Fibroblast of peridontal ligament (primary cell): ENCODE results near the gene UBE2I.
A peak's percentile ranks its signal among the peaks of the same experiment; 100 is the strongest.
"Not testable (repeated sequence)": the region's sequence is repeated elsewhere in the genome, so short reads cannot be mapped to it uniquely, and the experiment has no call there.

Experiments
- DNase-seq: peaks from one replicate; pipeline ENCODE4 v3.0.0-alpha.2; 2010; ENCODE audit errors: extremely low read depth

Gene UBE2I

GRCh38 chr16:1308977-1309885 lies at the start of gene UBE2I:
TSS of gene UBE2I (plus strand) at chr16:1309636. CDS start at chr16:1314031, 4,395 bp downstream.
- DNase-seq = peak; percentile 98

- no peak for DNase-seq
Observed at GRCh38 chr16:1259760-1260068, 49.7 kb upstream of the UBE2I start.

GRCh38 chr16:1260101-1260680 lies 49.2 kb upstream of the UBE2I start:
- no peak for DNase-seq

- DNase-seq = no peak
Observed at GRCh38 chr16:1261131-1261892, 48.1 kb upstream of the UBE2I start.

- DNase-seq = no peak
Observed at GRCh38 chr16:1262210-1262845, 47.1 kb upstream of the UBE2I start.

GRCh38 chr16:1262846-1263221 lies 46.6 kb upstream of the UBE2I start:
- no peak for DNase-seq

- DNase-seq = no peak
Observed at GRCh38 chr16:1263591-1264344, 45.7 kb upstream of the UBE2I start.

GRCh38 chr16:1264345-1265089 lies 44.9 kb upstream of the UBE2I start:
- DNase-seq = no peak

- DNase-seq = no peak
Observed at GRCh38 chr16:1265090-1265630, 44.3 kb upstream of the UBE2I start.

- no peak for DNase-seq
Observed at GRCh38 chr16:1265826-1266225, 43.6 kb upstream of the UBE2I start.

- DNase-seq = not testable (repeated sequence)
Observed at GRCh38 chr16:1269418-1269817, 40.0 kb upstream of the UBE2I start.

- no peak for DNase-seq
Observed at GRCh38 chr16:1271380-1271723, 38.1 kb upstream of the UBE2I start.

- peak; percentile 3 for DNase-seq
Observed at GRCh38 chr16:1271724-1272413, 37.6 kb upstream of the UBE2I start.

GRCh38 chr16:1272453-1273198 lies 36.8 kb upstream of the UBE2I start:
- no peak for DNase-seq

- no peak for DNase-seq
Observed at GRCh38 chr16:1273816-1274215, 35.6 kb upstream of the UBE2I start.

GRCh38 chr16:1274767-1275166 lies 34.7 kb upstream of the UBE2I start:
- no peak for DNase-seq

GRCh38 chr16:1275791-1276579 lies 33.5 kb upstream of the UBE2I start:
- DNase-seq = no peak

GRCh38 chr16:1276580-1276878 lies 32.9 kb upstream of the UBE2I start:
- DNase-seq = no peak

- DNase-seq = no peak
Observed at GRCh38 chr16:1277151-1277598, 32.3 kb upstream of the UBE2I start.
